HG03439 (cell line): ENCODE measurements around the gene PCIF1.
"Not testable (repeated sequence)": the region's sequence is repeated elsewhere in the genome, so short reads cannot be mapped to it uniquely, and the experiment has no call there.

Experiments
- ATAC-seq: cut with Tn5 transposase; IDR thresholded peaks from one replicate; pipeline ENCODE4 v1.9.1; 2021; ENCODE audit warnings: mild to moderate bottlenecking, moderate library complexity; ENCODE audit not compliant: unreplicated experiment

Gene PCIF1

DNA sequence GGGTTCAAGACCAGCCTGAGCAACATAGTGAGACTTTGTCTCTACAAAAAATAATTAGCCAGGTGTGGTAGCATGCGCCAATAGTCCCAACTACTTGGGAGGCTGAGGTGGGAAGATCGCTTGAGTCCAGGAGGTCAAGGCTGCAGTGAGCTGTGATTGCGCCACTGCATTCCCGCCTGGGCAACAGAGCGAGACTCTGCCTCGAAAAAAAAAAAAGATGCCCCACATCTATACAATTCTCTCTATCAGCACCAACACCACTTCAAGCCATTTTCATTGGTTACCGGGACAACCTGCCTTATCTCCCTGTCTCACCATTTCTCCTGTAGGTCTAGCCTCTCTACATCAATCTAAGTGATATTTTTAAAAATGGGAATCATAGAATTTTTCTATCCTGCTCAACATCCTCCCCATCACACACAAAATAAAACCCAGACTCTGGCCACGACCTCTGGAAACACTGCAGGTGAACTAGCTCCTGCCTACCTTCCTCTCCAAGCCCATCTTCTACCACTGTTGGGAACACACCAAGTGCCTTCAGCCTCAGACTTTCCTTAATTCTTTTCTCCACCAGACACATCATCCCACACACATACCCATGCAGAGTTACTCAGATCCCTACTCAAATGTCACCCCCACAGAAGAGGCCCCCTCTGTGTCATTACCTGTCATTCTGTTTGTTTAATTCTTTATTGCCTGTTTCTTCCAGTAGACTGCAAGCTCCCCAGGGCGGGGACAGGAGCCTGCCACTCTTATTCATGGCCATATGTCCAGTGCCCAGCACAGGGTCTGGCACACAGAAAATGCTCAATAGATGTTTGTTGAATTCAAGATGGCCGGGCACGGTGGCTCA, 12.9 kb upstream of the PCIF1 start:
- ATAC-seq = no peak

DNA sequence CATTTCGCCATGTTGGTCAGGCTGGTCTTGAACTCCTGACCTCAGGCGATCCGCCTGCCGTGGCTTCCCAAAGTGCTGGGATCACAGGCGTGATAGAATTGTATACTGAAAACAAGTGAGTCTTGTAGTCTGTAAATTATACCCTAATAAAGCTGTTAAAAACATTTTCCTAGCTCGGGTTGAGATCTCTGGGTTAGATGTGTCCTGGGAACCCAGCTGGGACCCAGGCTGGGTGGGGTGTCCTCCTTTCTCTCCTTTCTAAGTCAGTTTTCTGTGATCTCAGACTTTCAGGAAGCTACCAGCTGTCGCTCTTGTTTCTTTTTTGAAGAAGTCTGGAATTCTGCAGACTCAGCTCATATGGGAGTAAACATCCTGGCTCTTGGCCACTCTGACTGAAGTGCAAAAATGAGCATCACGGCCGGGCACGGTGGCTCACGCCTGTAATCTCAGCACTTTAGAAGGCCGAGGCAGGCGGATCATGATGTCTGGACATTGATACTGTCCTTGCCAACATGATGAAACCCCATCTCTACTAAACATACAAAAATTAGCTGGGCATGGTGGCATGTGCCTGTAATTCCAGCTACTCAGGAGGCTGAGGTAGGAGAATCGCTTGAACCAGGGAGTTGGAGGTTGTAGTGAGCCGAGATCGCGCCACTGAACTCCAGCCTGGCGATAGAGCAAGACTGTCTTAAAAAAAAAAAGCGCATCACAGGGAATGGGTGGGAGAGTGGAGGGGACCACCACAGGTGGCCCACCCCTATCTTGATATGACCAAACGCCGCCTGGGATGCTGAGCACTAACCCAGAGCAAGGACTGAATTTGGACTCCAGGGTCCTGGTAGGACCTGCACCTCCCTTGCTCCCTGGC, 9.9 kb upstream of the PCIF1 start:
- ATAC-seq = no peak

DNA sequence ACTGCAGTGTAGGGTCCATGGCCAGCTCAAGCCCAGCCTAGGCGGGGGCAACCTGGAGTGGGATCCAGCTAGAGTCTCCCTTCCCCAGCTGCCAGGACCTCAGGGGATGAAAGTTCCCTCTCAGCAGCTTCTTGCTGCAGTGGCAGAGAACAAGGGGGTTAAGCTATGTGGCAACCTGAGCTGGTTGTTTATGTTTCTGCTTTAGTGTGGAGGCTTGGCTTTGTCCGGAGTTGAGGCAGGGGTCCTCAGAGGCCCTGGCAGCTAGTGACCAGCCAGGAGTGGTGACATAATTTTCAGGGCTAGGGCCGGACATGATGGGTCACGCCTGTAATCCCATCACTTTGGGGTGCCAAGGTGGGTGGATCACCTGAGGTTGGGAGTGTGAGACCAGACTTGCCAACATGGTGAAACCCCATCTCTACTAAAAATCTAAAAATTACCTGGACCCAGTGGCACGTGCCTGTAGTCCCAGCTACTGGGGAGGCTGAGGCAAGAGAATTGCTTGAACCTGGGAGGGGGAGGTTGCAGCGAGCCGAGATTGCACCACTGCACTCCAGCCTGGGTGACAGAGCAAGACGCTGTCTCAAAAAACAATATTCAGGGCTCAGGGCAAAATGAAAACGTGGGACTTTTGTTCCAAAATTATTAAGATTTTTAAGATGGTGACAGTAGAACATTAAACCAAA, 8.5 kb upstream of the PCIF1 start:
- ATAC-seq = no peak

DNA sequence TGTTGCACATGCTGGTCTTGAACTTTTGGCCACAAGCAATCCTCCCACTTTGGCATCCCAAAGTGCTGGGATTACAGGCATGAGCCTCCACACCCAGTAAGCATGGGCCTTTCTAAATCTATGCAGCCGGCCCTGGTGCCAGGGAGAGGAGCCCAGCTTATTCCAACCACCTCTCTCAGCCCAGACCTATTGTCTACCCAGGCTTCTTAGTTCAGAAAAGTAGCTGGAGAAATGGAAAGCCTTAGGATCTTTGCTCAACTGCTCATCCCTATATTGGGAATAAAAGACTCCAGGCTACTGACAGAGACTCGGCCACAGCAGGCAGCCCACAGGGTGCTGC, 7.8 kb upstream of the PCIF1 start:
- no peak for ATAC-seq

DNA sequence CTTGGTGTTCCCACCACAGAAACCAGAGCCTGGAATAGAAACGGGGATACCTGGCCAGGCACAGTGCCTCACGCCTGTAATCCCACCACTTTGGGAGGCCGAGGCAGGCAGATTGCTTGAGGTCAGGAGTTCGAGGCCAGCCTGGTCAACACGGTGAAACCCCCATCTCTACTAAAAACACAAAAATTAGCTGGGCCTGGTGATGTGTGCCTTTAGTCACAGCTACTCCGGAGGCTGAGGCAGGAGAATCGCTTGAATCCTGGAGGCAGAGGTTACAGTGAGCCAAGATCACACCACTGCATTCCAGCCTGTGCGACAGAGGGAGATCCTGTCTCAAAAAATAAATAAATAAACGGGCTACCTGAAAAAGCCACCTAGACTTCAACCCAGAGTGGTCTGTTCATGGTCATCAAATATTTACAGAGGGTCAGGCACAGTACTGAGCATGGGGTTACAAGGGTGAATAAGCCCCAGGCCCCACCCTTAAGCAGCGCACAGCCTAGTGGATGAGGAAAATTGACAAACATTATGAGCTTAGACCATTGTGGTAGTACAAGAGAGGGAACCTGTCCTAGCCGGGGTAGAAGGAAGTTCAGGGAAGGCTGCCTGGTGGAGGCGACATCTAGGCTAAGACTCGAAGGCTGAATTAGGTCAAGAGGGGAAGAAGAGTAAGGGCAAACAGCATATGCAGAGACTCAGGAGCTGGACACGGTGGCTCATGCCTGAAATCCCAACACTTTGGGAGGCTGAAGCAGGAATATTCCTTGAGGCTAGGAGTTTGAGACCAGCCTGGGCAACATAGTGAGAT, 7.2 kb upstream of the PCIF1 start:
- no peak for ATAC-seq

DNA sequence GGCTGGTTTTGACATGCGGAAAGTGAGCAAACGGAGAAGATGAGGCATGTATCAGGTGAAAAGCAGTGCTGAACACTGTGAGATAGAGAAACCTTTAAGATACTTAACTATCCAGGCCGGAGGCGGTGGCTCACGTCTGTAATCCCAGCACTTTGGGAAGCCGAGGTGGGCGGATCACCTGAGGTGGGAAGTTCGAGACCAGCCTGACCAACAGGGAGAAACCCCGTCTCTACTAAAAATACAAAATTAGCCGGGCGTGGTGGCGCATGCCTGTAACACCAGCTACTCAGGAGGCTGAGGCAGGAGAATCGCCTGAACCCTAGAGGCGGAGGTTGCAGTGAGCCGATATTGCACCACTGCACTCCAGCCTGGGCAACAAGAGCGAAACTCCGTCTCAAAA, 2.8 kb upstream of the PCIF1 start:
- not testable (repeated sequence) for ATAC-seq

DNA sequence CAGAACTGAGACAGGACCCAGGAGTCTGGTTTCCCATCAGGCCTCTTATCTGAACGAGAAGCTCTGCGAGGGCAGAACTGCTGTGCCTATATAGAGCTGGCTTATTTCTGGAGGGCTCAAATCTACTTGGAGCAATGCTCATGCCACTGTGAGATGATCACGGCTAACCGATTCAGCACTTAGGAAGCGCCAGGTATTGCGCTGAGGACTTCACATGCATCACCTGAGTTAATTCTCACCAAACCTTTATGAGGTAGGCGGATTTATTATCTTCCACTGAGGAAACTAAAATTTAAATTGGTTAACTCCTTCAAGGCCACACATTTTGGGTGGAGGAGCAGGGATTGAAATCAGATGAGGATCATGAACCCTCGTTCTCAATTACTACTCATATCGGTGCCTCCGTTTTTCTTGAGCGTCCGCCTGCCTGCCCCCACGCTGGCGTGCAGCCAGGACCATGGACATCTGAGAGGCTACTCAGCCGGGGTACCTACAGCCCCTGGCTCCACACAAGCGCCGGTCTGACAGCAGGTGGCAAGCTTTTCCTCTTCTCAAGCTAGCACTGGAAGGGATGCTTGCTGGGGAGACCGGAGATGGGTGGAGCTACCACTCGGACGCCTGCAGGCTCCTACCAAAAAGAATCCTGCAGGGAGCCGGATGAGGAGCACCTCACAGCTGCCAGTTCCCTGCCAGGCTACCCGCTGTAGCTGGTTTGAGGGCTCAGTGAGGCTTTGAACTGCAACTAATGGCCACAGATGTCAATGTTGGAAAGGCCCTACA, 1.0 kb upstream of the PCIF1 start:
- no peak for ATAC-seq

DNA sequence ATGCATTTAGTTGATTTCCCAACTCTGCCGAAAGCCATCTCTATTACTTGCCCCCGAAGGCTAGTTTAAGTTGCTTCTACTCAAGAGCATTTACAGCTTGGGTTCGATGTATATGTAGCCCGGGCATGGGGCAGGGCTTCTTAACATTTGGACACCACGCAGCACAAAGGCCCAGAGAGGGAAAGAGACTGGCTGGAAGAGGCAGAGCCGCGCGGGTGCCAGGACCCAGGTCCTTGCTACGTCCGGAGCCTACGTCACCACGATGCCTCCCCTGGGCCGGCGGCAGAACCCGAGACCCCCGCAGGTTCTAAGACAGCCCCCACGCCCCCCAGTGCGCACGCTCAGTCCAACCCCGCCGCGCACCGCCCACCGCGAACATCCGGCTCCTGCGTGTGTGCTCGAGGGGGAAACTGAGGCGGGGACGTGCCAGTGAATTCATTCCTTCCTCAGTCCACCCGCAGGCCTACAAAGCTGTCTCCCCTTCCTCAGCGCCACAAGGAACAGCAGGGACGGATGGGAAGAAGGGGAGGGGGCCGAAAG, 367 bp upstream of the PCIF1 start:
- peak; percentile 12 for ATAC-seq

DNA sequence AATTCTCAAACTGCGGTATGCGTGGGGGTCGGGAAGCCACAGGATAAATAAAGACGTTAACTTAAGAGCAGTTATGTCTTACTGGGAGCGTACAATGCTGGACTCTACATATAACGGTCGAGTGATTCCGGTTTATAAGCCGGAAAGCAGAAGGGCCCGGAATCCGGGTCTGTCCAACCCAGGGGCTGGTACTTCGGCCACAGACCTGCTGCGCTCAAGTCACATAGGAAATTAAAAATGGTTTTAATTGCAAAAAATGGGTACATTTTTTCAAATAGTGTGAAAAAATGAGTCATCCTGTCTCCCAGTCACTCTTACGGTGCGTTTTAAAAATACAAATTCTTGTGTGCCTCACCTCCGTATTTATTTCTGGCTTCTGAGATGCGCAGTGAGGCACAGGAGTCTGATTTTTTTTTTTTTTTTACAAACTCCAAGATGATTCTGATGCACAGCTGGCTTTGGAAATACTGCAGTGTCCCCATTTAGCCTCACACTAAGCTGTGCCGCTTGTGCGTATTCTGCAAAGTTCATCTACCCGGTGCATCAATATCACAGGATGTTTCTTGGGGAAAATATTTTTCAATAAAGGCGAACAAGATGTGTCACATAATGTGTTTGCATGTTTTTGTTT, 1.0 kb downstream of the PCIF1 start:
- peak; percentile 26 for ATAC-seq

DNA sequence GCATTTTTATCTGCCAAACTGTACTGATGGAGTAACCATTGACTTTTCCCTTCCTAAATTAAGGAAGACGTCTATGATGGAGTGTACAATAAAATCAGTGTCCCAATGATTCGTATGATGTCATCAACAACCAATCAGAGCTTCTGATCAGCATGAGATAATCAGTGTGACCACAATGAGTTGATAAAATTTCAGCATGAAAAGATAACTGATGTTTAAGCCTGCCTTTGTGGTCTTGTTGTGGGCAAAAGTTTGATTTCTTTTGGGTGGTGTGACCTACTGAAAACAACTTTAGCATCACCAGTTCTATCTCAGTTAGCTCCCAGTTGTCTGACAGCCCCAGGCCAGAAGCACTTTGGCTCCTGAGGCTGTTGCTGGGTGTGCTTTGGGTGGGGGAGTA, 3.3 kb downstream of the PCIF1 start:
- no peak for ATAC-seq

DNA sequence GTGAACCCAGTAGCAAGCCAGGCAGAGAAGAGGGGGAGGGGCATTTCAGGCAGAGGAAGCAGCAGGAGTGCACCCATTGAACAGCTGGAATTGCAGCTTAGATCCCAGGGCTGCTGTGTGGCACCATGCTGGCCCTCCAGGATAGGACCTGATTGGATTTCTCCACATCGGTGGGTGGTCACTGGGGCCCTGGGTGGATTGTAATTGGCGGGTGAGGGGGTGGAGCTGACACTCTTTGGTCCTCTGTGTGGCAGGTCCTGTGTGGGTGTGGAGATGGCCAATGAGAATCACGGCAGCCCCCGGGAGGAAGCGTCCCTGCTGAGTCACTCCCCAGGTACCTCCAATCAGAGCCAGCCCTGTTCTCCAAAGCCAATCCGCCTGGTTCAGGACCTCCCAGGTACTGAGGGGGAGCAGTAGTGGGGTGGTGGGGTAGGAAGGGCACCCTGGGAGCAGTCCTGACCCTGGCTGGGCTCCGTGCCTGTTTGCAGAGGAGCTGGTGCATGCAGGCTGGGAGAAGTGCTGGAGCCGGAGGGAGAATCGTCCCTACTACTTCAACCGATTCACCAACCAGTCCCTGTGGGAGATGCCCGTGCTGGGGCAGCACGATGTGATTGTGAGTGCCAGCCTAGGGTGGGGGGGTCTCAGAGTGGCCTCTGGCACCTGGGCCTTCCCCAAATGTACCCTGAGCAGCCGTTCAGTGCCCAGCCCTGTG, 4.4 kb downstream of the PCIF1 start:
- ATAC-seq = no peak

DNA sequence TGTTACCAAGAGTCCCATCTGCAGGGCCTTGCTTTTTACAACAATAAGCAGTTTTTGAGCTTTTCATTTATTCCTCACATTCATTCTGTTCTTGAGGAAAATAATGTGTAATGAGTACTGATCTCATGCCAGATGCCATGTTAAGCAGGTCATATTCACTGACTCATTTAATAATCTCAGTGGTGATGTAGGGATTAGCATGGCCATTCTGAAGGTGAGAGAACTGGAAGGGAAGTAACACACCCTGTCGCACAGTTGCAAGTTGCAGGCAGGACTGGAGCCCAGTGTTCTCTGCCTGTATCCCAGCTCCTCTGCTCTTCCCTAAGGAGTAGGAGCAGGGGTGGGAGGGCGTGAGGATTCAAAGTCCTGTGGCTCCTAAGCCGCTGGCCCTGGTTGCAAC, 5.6 kb downstream of the PCIF1 start:
- no peak for ATAC-seq

DNA sequence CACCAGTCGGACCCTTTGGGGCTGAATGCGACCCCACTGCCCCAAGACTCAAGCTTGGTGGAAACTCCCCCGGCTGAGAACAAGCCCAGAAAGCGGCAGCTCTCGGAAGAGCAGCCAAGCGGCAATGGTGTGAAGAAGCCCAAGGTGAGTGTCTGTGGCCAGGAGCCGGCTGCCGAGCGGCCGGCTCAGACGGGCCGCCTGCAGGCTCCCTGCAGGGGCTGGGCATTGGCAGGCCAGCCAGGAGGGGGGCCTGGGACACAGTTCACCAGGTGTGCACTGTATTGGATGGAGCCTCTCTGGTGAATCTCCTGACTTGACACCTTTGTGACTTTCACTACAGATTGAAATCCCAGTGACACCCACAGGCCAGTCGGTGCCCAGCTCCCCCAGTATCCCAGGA, 6.0 kb downstream of the PCIF1 start:
- ATAC-seq = no peak

DNA sequence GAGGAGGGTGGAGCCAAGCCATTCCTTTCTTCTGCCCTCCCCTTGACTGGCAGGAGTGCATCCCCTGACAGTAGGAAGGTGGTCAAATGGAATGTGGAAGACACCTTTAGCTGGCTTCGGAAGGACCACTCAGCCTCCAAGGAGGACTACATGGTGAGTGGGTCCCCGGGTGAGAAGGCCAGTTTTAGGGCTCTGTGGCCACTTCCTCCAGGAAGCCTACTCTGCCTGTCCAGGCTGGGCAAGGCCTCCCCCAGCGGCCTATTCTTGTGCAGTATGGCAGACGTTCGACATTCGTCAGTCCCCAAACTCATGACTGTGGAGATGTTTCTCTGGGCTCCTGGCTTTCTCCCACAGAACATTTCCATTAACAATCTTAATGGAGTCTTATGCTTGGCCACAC, 9.1 kb downstream of the PCIF1 start:
- ATAC-seq = no peak

DNA sequence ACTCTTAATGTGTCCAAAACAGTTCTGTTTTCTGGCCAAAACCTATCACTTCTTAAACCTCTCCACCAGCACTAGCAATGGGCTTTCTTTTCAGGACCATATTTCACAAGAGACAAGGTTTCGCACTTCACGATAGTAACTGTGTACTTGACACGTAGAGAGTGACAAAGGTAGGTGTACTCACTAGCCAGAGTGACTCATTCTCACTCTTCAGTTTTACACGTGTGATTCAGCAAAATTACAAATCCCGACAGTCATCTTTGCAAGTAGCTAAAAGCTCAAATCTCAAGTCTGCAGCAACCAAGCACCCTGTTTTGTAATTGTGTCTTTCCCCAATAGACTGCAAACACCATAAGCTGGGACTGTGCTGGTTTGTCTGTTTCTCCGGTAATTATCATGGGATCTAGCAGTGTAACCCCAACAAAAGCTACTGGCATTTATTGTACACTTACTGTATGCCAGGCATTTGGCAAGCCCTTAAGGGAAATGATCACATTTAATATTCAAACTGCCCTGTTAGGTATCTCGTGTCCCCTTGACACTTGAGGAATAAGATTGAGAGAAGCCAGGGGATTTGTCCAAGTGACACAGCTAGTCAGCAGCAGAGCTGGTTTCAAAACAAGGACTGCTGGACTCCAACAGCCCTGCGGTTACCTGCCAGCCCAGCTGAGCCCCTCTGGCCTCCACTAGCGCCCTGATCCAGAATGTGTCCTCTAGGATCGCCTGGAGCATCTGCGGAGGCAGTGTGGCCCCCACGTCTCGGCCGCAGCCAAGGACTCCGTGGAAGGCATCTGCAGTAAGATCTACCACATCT, 9.9 kb downstream of the PCIF1 start:
- ATAC-seq = no peak

DNA sequence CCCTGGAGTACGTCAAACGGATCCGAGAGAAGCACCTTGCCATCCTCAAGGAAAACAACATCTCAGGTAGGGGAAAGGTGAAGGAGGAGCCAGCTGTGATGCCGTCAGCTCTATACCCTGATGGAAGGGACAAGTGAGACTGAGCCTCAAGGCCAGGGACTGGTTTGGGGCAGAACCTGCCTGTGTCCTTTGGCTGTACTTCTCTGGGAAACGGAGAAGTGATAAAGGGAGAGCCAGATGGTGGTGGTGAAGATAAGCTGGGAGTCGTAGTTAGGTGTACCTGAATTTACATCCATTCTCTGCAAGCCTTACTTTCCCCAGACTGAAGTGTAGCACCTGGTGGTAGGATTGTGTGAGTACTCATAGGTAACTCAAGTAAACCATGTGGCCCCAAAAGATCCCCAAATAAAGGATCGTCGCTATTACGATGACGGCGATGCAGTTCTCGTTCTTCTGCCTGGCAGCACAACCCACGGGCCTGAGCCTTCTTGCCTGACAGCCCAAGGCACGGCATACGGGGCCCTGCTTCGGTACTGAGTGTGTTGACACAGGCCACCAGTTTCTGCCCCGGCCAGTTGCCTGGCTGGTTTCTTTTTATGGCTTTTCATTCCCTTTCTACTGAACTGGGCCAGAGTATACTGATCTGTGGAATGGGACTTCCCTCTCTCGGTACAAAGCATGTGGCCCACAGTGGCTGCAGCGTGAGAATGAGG, 10.6 kb downstream of the PCIF1 start:
- no peak for ATAC-seq

DNA sequence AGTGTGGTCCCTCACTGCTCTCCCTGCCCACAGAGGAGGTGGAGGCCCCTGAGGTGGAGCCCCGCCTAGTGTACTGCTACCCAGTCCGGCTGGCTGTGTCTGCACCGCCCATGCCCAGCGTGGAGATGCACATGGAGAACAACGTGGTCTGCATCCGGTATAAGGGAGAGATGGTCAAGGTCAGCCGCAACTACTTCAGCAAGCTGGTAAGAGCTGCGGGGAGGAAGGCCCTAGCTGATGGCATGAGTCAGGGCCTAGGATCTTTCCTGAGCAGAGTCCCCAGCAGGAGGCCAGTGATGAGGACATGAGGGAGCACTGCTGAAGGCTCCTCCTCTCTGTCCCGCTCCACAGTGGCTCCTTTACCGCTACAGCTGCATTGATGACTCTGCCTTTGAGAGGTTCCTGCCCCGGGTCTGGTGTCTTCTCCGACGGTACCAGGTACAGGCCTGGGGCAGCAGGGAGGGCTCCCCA, 11.2 kb downstream of the PCIF1 start:
- no peak for ATAC-seq
